Liver (tissue), 9 donors: ENCODE data around the gene HOATZ. TPM values are rescaled to one million over a fixed set of nuclear protein-coding genes. Genes with fewer than 3 reads are reported as not detected.

Source experiments
- DNase-seq: peaks from one replicate; pipeline ENCODE4 v3.0.0-alpha.2; 2017; ENCODE audit warnings: low spot score
- H3K27ac ChIP-seq, 2 donors: one replicate each; pipeline ENCODE4 v1.7.0; 2013; ENCODE audit warnings: inconsistent platforms in 2 of 2, low read length in 2 of 2, control low read depth in 1 of 2, low read depth in 1 of 2, mild to moderate bottlenecking in 1 of 2
- H3K27me3 ChIP-seq, 4 donors: one replicate each; pipeline versions ENCODE4 v1.6.1 to v1.7.0; 2013; ENCODE audit warnings: low read length in 3 of 4, inconsistent platforms in 1 of 4, mild to moderate bottlenecking in 1 of 4, moderate library complexity in 1 of 4; ENCODE audit not compliant: control insufficient read depth in 4 of 4, insufficient read depth in 4 of 4
- H3K36me3 ChIP-seq, 4 donors: one replicate each; pipeline versions ENCODE4 v1.6.1 to v1.7.0; 2013; ENCODE audit warnings: low read length in 3 of 4, mild to moderate bottlenecking in 3 of 4, low read depth in 1 of 4, moderate library complexity in 1 of 4; ENCODE audit not compliant: control insufficient read depth in 4 of 4, insufficient read depth in 3 of 4
- H3K4me1 ChIP-seq, 4 donors: one replicate each; pipeline versions ENCODE4 v1.6.1 to v1.7.0; 2013; ENCODE audit warnings: low read length in 3 of 4, mild to moderate bottlenecking in 3 of 4, moderate library complexity in 1 of 4; ENCODE audit not compliant: control insufficient read depth in 4 of 4, insufficient read depth in 4 of 4
- H3K4me3 ChIP-seq, 3 donors: one replicate each; pipeline versions ENCODE4 v1.6.1 to v1.7.0; 2013; ENCODE audit warnings: low read length in 3 of 3, control low read depth in 1 of 3, low read depth in 1 of 3, mild to moderate bottlenecking in 1 of 3
- H3K9ac ChIP-seq, 2 donors: one replicate each; pipeline ENCODE4 v1.7.0; 2013; ENCODE audit warnings: low read length in 2 of 2, mild to moderate bottlenecking in 2 of 2, moderate library complexity in 2 of 2, control low read depth in 1 of 2, low read depth in 1 of 2
- H3K9me3 ChIP-seq, 4 donors: one replicate each; pipeline versions ENCODE4 v1.6.1 to v1.7.0; 2013; ENCODE audit warnings: low read length in 3 of 4; ENCODE audit not compliant: control insufficient read depth in 4 of 4
- EGR1 ChIP-seq, 2 donors: IDR thresholded peaks; 2 replicates each; pipeline ENCODE4 v1.6.1; 2016 to 2018; ENCODE audit warnings: antibody characterized with exemption in 2 of 2, low read depth in 2 of 2
- FOXA1 ChIP-seq: IDR thresholded peaks from 2 replicates; pipeline ENCODE4 v1.6.1; 2016; ENCODE audit warnings: antibody characterized with exemption
- FOXA2 ChIP-seq: IDR thresholded peaks from 2 replicates; pipeline ENCODE4 v1.6.1; 2016; ENCODE audit warnings: antibody characterized with exemption
- GABPA ChIP-seq, 2 donors: IDR thresholded peaks in 1 of 2; conservative IDR thresholded peaks in 1 of 2; 2 replicates each; pipeline ENCODE4 v1.6.1; 2016; ENCODE audit warnings: antibody characterized with exemption in 2 of 2, mild to moderate bottlenecking in 1 of 2, moderate library complexity in 1 of 2
- HNF4A ChIP-seq, 2 donors: conservative IDR thresholded peaks; 2 replicates each; pipeline ENCODE4 v1.6.1; 2016; ENCODE audit warnings: antibody characterized with exemption in 2 of 2, mild to moderate bottlenecking in 2 of 2
- HNF4G ChIP-seq: IDR thresholded peaks from 2 replicates; pipeline ENCODE4 v1.6.1; 2016; ENCODE audit warnings: antibody characterized with exemption
- JUND ChIP-seq, 2 donors: IDR thresholded peaks; 2 replicates each; pipeline ENCODE4 v1.6.1; 2016; ENCODE audit warnings: antibody characterized with exemption in 2 of 2
- NR2F2 ChIP-seq: IDR thresholded peaks from 2 replicates; pipeline ENCODE4 v1.6.1; 2016; ENCODE audit warnings: antibody characterized with exemption
- RAD21 ChIP-seq, 2 donors: IDR thresholded peaks; 2 replicates each; pipeline ENCODE4 v1.6.1; 2016; ENCODE audit warnings: antibody characterized with exemption in 2 of 2, mild to moderate bottlenecking in 2 of 2
- RXRA ChIP-seq, 2 donors: IDR thresholded peaks; 2 replicates each; pipeline ENCODE4 v1.6.1; 2017 to 2018; ENCODE audit warnings: antibody characterized with exemption in 2 of 2, mild to moderate bottlenecking in 1 of 2
- SP1 ChIP-seq: IDR thresholded peaks from 2 replicates; pipeline ENCODE4 v1.6.1; 2018; ENCODE audit warnings: antibody characterized with exemption, mild to moderate bottlenecking
- TAF1 ChIP-seq: conservative IDR thresholded peaks from 2 replicates; pipeline ENCODE4 v1.6.1; 2016; ENCODE audit warnings: antibody characterized with exemption, mild to moderate bottlenecking
- YY1 ChIP-seq: IDR thresholded peaks from 2 replicates; pipeline ENCODE4 v1.6.1; 2016; ENCODE audit warnings: antibody characterized with exemption, mild to moderate bottlenecking
- WGBS: extraction: QIAGEN DNeasy Blood & Tissue Kit; methylation state at CpG from one replicate; pipeline ENCODE4 v1.1.7; 2013; 5-methylcytosine and 5-hydroxymethylcytosine counted together
- polyA plus RNA-seq, 2 donors: library from polyadenylated mRNA; stranded (reverse) in 1 of 2; unstranded in 1 of 2; fragments of 200-250 nt in 1 of 2; fragments of >200 nt in 1 of 2; fragmentation: Nextera tagmentation in 1 of 2; extraction: Ambion mirVana in 1 of 2; gene quantifications; one replicate each; pipeline versions ENCODE4 v1.2.1 to v1.2.3, GENCODE V29; 2013 to 2015
- total RNA-seq, 2 donors: library from RNA; depleted of rRNA; stranded (reverse); fragments of >200 nt; gene quantifications; one replicate each; pipeline ENCODE4 v1.2.3, GENCODE V29; 2014
- TF ChIP-seq, protein P1 (sequence below): fragments of 150-350 bp; IDR thresholded peaks from 2 replicates; pipeline ENCODE4 v1.5.1; 2017; ENCODE audit warnings: improper control_type of control experiment, low read depth, low read length; ENCODE audit not compliant: missing input control
- TF ChIP-seq, protein P2 (sequence below): IDR thresholded peaks from 2 replicates; pipeline ENCODE4 v1.6.1; 2016; ENCODE audit warnings: antibody characterized with exemption
- TF ChIP-seq, protein P3 (sequence below): IDR thresholded peaks from 2 replicates; pipeline ENCODE4 v1.6.1; 2016; ENCODE audit warnings: antibody characterized with exemption
- TF ChIP-seq, protein P4 (sequence below): IDR thresholded peaks from 2 replicates; pipeline ENCODE4 v1.6.1; 2016; ENCODE audit warnings: antibody characterized with exemption, mild to moderate bottlenecking
- TF ChIP-seq, protein P5 (sequence below): IDR thresholded peaks from 2 replicates; pipeline ENCODE4 v1.6.1; 2016; ENCODE audit warnings: antibody characterized with exemption
- donor health status: healthy.
- donor health status: healthy.
- donor health status: healthy.
- donor health status: healthy.
- donor health status: healthy.

HOATZ gene
- total and polyA plus RNA-seq, 4 donors, result not detected

DNA sequence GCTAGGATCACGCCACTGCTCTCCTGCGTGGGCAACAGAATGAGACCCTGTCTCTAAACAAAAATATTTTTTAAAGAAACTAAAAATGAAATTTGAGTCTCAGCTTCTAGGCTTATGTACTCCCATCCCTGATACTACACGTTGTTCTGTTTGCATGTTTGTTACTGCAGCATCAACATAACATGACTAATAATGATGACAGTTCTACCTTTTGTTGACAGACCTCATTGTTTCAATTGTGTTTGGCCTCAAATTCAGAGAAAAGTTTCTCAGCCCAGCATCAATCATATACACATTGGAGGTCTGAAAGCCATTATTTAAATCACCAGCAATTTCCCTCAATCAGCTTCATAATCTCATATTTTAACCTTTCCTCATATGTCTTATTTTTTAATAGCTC, 46.7 kb downstream of the HOATZ start:
- H3K9me3 ChIP-seq, result no peaks in the 10 kb centered on the region
- no peaks in the 10 kb centered on the region for H3K36me3 ChIP-seq
- H3K9ac ChIP-seq, result no peak overlapping the region
- no peaks in the 10 kb centered on the region for H3K4me1 ChIP-seq
- H3K4me3 ChIP-seq, result no peak overlapping the region
- no peaks in the 10 kb centered on the region for H3K27me3 ChIP-seq
- H3K27ac ChIP-seq, result no peak overlapping the region
- WGBS, result 91% methylated on average over 3 of the region's 3 CpGs
- no peak for DNase-seq
- TF ChIP-seq, protein P1, sequence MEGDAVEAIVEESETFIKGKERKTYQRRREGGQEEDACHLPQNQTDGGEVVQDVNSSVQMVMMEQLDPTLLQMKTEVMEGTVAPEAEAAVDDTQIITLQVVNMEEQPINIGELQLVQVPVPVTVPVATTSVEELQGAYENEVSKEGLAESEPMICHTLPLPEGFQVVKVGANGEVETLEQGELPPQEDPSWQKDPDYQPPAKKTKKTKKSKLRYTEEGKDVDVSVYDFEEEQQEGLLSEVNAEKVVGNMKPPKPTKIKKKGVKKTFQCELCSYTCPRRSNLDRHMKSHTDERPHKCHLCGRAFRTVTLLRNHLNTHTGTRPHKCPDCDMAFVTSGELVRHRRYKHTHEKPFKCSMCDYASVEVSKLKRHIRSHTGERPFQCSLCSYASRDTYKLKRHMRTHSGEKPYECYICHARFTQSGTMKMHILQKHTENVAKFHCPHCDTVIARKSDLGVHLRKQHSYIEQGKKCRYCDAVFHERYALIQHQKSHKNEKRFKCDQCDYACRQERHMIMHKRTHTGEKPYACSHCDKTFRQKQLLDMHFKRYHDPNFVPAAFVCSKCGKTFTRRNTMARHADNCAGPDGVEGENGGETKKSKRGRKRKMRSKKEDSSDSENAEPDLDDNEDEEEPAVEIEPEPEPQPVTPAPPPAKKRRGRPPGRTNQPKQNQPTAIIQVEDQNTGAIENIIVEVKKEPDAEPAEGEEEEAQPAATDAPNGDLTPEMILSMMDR, result no peak
- TF ChIP-seq EGR1 (IDR thresholded peaks at IDR 0.05; ENCODE audit: low read depth in 2 of 2) (no peak), HNF4G (no peak), RXRA (IDR thresholded peaks at IDR 0.05) (no peak), SP1 (no peak)

DNA sequence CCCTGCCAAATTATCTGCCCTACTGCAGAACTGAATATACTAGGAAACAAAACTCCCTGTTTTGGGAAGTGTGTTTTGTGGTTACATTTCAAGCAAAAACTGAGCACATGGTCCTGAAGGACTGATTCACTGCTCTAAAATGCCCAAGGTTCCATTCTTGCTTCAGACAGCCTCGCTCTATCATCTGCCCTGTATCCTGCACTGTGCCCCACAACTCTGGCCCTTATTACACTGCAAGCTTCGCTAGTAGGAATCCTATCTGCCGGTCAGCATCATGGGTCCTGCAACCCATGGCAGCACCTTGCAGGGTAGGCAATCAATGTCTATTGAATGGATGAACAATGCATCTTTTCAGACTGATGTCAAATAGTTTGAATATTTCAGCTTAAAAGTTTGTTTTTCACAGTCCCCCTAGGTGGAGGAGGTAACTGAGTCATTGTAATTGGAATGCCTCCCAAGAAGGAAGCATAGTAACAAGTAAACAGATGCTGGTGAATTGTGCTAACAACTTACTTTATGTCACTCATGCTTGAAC, 47.3 kb downstream of the HOATZ start:
- WGBS, result 78% methylated on average over 3 of the region's 3 CpGs
- Histone ChIP-seq H3K9me3 (no peaks in the 10 kb centered on the region), H3K27me3 (no peaks in the 10 kb centered on the region), H3K4me3 (no peak overlapping the region), H3K9ac (no peak overlapping the region), H3K27ac (no peak overlapping the region), H3K4me1 (no peaks in the 10 kb centered on the region), H3K36me3 (no peaks in the 10 kb centered on the region)
- TF ChIP-seq EGR1 (IDR thresholded peaks at IDR 0.05; ENCODE audit: low read depth in 2 of 2), result no peak
- no peak for TF ChIP-seq YY1
- TF ChIP-seq FOXA2, result no peak
- TF ChIP-seq, protein P1, result no peak
- no peak for TF ChIP-seq HNF4G
- TF ChIP-seq FOXA1, result no peak
- TF ChIP-seq SP1, result no peak
- TF ChIP-seq JUND (IDR thresholded peaks at IDR 0.05), result no peak
- no peak for TF ChIP-seq RAD21 (IDR thresholded peaks at IDR 0.05)
- TF ChIP-seq RXRA (IDR thresholded peaks at IDR 0.05), result no peak
- TF ChIP-seq NR2F2, result no peak
- TF ChIP-seq, protein P2, sequence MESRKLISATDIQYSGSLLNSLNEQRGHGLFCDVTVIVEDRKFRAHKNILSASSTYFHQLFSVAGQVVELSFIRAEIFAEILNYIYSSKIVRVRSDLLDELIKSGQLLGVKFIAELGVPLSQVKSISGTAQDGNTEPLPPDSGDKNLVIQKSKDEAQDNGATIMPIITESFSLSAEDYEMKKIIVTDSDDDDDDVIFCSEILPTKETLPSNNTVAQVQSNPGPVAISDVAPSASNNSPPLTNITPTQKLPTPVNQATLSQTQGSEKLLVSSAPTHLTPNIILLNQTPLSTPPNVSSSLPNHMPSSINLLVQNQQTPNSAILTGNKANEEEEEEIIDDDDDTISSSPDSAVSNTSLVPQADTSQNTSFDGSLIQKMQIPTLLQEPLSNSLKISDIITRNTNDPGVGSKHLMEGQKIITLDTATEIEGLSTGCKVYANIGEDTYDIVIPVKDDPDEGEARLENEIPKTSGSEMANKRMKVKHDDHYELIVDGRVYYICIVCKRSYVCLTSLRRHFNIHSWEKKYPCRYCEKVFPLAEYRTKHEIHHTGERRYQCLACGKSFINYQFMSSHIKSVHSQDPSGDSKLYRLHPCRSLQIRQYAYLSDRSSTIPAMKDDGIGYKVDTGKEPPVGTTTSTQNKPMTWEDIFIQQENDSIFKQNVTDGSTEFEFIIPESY, result no peak
- TF ChIP-seq HNF4A (conservative IDR thresholded peaks at IDR 0.05), result no peak
- no peak for TF ChIP-seq GABPA (IDR thresholded peaks at IDR 0.05 in 1 of 2, conservative IDR thresholded peaks at IDR 0.05 in 1 of 2)
- TF ChIP-seq, protein P3, sequence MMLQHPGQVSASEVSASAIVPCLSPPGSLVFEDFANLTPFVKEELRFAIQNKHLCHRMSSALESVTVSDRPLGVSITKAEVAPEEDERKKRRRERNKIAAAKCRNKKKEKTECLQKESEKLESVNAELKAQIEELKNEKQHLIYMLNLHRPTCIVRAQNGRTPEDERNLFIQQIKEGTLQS, result no peak
- TF ChIP-seq, protein P4, sequence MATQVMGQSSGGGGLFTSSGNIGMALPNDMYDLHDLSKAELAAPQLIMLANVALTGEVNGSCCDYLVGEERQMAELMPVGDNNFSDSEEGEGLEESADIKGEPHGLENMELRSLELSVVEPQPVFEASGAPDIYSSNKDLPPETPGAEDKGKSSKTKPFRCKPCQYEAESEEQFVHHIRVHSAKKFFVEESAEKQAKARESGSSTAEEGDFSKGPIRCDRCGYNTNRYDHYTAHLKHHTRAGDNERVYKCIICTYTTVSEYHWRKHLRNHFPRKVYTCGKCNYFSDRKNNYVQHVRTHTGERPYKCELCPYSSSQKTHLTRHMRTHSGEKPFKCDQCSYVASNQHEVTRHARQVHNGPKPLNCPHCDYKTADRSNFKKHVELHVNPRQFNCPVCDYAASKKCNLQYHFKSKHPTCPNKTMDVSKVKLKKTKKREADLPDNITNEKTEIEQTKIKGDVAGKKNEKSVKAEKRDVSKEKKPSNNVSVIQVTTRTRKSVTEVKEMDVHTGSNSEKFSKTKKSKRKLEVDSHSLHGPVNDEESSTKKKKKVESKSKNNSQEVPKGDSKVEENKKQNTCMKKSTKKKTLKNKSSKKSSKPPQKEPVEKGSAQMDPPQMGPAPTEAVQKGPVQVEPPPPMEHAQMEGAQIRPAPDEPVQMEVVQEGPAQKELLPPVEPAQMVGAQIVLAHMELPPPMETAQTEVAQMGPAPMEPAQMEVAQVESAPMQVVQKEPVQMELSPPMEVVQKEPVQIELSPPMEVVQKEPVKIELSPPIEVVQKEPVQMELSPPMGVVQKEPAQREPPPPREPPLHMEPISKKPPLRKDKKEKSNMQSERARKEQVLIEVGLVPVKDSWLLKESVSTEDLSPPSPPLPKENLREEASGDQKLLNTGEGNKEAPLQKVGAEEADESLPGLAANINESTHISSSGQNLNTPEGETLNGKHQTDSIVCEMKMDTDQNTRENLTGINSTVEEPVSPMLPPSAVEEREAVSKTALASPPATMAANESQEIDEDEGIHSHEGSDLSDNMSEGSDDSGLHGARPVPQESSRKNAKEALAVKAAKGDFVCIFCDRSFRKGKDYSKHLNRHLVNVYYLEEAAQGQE, result no peak
- TF ChIP-seq, protein P5, sequence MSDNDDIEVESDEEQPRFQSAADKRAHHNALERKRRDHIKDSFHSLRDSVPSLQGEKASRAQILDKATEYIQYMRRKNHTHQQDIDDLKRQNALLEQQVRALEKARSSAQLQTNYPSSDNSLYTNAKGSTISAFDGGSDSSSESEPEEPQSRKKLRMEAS, result no peak
- TF ChIP-seq TAF1, result no peak
- no peak for DNase-seq
